Right ventricle myocardium superior (tissue), 1 donor: ENCODE data around the gene YDJC. TPM values are rescaled to one million over a fixed set of nuclear protein-coding genes. Genes with fewer than 3 reads are reported as not detected.
"Not testable (repeated sequence)": the region's sequence is repeated elsewhere in the genome, so short reads cannot be mapped to it uniquely, and the experiment has no call there.

Experiments used
- ATAC-seq: fragments of 200-7000 bp; cut with Tn5 transposase; one replicate; pipeline ENCODE4 v1.9.1; 2020; ENCODE audit warnings: mild to moderate bottlenecking; ENCODE audit not compliant: poor library complexity
- DNase-seq: peaks from one replicate; pipeline ENCODE4 v3.0.0-alpha.2; 2020
- intact Hi-C: fragments of 100-400 bp; cut with DNase I; formaldehyde crosslinking; loops from one replicate; pipeline ENCODE4 v1.11.2; 2022
- long read RNA-seq: library from polyadenylated mRNA; unstranded; transcript quantifications from one replicate; pipeline ENCODE4 v2.0.0, GENCODE V29; 2021
- total RNA-seq: library from RNA; stranded (reverse); fragmentation: NEBNext Ultra II Directional; extraction: Animal tissue kit (Norgen Biotek cat#: 25700); gene quantifications from one replicate; pipeline ENCODE4 v1.2.1, GENCODE V29; 2021
- donor health status: DM: no; HTN: yes; CAD: no; lungs with severe emphysema.

YDJC gene, protein sequence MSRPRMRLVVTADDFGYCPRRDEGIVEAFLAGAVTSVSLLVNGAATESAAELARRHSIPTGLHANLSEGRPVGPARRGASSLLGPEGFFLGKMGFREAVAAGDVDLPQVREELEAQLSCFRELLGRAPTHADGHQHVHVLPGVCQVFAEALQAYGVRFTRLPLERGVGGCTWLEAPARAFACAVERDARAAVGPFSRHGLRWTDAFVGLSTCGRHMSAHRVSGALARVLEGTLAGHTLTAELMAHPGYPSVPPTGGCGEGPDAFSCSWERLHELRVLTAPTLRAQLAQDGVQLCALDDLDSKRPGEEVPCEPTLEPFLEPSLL
- total RNA-seq: 4.5 TPM
- long read RNA-seq, partial matches to known transcripts: 1 of 14 reads
- long read RNA-seq, other reads (novel, unspliced or antisense): 4 of 14 reads

DNA sequence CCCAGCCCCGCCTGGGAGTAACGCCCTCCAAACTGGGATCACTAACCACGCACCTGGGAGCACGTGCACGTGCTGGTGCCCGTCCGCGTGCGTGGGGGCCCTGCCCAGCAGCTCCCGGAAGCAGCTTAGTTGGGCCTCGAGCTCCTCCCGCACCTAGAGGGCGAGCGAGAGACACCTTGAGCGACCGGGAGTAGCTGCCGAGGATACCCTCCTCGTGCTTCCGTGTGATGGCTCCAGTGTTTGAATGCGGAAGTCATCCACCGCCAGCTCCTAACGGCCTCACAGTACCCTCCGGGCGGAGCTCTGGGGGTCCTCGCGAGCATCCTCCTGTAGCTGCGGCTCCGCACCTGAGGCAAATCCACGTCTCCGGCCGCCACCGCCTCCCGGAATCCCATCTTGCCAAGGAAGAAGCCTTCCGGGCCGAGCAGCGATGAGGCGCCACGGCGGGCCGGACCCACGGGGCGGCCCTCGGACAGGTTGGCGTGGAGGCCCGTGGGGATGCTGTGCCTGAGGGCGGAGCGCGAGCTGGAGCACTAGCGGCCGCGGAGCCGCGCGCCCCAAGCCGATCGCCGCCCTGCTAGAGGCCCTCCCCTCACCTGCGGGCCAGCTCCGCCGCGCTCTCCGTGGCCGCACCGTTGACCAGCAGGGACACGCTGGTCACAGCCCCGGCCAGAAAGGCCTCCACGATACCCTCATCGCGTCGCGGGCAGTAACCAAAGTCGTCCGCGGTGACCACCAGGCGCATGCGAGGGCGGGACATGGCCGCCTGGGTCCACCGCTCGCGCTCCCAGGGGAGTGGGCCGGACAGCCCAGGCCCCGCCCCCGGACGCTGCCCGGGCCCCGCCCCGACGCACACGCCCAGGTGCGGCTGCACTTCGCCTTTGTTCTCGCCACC is at the start of gene YDJC:
TSS of gene YDJC (minus strand) at position 768 of the 895 bp plus-strand sequence. CDS start at position 760, 8 bp downstream.
- intact Hi-C loops: loop anchor here (5.0 kb wide), 1 partner anchor 52 kb away; no protein-coding TSS in a partner anchor
- peak; percentile 96 for DNase-seq
- peak; percentile 98 for ATAC-seq

DNA sequence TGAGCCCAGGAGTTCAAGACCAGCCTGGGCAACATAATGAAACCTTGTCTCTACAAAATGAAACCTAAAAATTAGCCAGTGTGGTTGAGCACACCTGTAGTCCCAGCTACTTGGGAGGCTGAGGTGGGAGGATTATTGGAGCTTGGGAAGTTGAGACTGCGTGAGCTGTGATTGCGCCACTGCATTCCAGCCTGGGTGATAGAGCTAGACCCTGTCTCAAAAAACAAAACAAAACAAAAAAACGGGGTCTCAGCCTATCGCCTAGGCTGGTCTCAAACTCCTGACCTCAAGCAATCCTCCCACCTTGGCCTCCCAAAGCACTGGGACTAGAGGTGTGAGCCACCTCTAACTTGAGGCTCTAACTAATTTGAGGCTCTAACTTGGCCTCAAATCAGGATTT is 49.6 kb upstream of the YDJC start:
- ATAC-seq (no peak), DNase-seq (no peak)
- intact Hi-C loops: no loop called here

DNA sequence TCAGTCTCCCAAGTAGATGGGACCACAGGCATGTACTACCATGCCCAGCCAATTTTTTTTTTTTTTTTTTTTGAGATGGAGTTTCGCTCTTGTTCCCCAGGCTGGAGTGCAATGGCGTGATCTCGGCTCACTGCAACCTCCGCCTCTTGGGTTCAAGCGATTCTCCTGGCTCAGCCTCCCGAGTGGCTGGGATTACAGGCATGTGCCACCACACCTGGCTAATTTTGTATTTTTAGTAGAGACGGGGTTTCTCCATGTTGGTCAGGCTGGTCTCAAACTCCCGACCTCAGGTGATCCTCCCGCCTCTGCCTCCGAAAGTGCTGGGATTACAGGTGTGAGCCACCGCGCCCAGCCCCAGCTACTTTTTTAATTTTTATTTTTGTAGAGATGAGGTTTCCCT is 49.0 kb upstream of the YDJC start:
- intact Hi-C loops, DNase-seq, ATAC-seq: not testable (repeated sequence)

DNA sequence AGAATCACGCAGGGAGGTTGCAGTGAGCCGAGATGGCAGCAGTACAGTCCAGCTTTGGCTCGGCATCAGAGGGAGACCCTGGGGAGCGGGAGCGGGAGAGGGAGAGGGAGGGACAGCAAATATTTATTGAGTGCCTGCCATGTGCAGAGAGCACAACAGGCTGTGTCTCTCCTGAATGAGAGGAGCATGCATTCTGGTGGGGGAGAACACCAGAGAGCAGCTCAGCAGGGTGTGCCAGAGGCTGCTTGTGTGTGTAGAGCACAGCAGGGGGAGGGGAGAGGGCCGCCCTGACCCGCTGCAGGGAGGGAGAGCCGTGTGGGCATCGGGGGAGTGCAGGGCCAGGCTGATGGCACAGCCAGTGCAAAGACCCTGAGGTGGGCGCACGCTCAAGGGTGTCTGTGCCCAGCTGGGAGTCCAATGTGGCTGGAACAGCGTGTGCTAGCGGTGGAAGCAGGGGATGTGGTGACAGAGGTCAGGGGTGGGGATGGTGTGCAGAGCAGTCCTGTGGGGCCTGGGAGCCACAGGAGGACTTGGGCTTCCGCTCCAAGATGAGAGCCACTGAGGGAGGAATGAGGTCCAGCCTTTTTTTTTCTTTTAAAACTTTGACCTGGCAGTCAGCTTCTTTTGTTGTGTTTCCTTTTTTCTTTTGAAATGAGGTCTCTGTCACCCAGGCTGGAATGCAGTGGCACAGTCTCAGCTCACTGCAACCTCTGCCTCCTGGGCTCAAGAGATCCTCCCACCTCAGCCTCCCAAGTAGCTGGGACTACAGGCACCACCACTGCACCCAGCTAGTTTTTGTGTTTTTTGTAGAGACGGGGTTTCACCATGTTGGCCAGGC is 48.0 kb upstream of the YDJC start:
- peak; percentile 32 for ATAC-seq
- intact Hi-C loops: no loop called here

DNA sequence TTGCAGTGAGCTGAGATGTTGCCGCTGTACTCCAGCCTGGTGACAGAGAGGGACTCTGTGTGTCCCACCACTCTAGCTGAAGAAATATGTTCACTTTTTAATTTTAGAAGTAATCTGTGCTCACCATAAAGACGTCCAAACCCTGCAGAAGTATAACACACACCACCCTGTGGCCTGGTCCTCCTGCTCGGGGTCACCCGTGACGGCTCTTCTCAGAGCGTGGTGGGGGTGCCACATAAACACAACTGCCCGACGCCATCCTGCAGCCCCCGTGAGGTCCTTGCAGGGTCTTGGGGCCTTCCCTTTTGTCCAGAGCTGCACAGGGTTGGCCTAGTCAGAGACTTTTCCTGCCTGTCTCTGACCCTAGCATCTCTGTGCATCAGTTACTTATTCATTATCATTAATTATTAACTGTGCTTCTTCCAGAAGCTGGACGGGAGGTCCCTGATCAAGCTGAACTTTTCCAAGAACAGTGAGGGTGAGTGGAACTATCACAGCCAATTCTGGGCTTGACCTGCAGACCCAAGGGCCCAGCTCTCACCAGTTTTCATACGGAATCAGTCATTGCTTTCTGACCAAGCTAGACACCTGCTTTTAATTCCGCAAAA is 44.9 kb upstream of the YDJC start:
- ATAC-seq (no peak), DNase-seq (no peak)
- intact Hi-C loops: no loop called here

More for the DNA sequence above, 48.0 kb upstream of the YDJC start:
- DNase-seq: peak; percentile 64

DNA sequence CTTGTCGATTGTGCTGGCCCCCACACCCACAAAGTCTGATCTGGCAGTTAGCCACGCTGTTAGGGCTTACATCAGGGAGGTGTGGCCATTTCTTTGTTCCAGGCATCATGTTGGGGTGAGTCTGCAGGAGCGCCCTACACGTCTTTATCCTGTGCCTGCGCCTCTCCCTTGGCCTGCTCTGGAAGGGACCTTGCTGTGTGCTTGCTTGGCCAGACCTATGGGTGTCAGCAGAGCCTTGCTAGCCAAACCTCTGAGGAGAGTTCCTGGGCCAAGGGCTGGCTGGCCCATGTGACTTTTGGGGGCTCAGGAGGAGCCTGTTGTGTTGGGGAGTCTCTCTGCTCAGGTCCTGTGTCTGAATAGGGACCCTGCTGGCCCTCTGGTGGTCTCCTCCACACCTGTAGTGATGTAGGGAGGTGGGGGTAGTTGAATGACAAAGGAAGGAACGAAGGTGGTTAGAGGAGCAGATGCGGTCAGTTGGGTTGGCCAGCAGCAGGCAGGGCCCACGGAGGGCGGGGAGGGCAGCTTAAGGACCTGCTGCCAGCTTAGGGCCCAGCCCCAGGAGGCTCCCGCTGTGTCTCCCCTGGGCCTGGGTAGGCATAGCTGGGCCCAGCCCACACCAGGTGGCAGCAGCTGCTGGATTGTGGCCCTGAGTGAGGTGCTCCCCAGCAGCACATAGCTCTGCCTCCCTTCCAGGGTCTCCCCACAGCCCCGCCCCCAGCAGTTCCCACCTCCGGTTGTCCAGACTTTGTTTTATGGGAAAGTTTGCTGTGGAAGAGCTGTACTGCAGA is 43.9 kb upstream of the YDJC start:
- no peak for DNase-seq
- intact Hi-C loops: no loop called here
- no peak for ATAC-seq

DNA sequence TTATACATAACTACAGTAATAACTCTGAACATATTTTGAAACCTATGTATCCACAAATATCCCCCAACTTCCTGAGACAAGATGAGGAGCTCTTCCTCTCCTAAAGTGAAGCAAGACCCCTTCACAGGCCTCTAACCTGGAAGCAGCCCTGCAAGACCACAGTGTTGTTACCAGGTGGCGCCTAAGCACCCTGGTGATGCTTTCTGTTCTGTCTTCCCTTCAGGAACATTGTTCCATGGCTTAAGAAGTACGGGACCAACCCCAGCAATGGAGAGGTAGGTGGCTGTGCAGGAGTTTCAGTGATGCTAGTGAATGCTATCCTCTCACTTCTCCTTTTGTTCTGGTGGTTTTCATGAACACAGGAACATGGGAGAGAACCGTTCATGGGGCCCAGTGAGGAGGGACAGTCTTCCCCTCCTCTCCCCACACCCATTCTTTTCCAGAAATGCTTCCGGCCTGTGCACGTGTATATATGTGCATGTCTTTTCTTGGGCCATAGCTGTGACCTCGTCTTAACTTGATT is 42.3 kb upstream of the YDJC start:
- no peak for DNase-seq
- intact Hi-C loops: no loop called here
- no peak for ATAC-seq

DNA sequence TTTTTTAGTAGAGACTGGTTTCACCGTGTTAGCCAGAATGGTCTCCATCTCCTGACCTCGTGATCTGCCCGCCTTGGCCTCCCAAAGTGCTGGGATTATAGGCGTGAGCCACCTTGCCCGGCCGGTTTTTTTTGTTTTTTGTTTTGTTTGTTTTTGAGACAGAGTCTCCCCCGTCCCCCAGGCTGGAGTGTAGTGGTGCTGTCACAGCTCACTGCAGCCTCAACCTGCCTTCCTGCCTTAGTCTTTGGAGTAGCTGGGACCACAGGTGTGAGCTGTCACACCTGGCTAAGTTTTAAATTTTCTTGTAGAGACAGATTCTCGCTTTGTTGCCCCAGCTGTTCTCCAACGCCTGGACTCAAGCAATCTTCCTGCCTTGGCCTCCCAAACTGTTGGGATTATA is 39.2 kb upstream of the YDJC start:
- DNase-seq (no peak), ATAC-seq (no peak)
- intact Hi-C loops: no loop called here

DNA sequence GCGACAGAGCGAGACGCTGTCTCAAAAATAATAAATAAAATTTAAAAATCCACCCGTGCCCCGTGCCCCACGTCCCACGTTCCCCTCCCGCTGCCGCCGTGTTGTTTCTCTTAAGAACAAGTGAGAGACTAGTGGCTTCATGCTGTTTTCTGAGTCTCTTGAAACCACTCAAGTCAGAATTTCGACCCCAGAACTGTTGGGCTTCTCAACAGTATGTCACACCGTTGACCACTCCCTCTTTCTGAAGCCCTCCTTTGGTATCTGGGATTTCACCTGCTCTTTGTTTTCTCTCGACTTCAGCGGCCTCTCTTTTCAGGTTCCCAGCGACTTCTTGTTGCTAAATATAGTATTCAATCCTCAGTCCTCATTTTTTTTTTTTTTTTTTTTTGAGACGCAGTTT is 37.0 kb upstream of the YDJC start:
- DNase-seq: no peak
- intact Hi-C loops: no loop called here
- ATAC-seq: no peak

DNA sequence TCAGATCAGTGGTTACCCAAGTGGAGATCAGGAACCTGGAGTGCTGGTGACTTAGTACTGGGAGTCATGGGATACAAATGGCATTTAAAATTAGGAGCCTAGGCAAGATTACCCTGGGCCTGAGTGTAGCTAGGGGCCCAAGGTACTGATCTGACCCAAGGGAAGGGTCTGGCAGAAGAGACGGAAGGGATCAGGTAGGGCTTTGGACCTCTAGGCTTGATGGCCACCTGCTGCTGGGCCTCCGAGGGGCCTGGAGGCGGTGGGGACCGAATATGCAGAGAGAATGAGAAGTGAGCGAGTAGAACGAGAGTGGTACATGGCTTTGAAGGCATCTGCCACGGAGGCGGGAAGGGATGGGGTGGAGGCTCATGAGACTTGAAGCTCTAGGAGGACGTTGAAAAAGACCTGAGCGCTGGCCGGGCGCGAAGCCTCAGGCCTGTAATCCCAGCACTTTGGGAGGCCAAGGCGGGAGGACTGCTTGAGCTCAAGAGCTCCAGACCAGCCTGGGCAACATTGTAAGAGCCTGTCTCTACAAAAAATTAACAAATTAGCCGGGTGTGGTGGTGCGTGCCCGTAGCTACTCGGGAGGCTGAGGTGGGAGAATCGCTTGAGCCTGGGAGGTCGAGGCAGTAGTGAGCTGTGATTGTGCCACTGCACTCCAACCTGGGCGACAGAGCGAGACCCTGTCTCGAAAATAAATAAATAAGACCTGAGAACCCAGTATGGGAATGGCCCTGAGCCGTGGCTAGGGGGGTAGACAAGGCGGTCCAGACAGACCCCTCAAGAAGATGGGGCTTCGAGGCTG is 35.4 kb upstream of the YDJC start:
- DNase-seq (no peak), ATAC-seq (no peak)
- intact Hi-C loops: no loop called here

DNA sequence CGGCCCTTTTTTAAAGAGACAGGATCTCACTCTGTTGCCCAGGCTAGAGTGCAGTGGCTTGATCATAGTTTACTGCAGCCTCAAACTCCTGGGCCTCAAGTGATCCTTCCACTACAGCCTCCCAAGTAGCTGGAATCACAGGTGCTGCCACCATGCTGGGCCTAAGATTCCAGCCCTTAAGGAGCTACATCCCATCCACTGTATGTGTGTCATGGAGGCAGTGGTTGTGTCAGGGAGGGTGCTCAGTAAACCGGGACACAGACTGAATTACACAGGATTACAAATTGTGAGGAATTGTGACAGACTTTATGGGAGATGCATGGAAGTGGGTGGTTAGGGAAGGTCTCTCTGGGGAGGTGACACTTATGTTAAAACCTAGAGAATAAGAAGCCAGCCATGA is 33.9 kb upstream of the YDJC start:
- DNase-seq: no peak
- intact Hi-C loops: no loop called here
- no peak for ATAC-seq

DNA sequence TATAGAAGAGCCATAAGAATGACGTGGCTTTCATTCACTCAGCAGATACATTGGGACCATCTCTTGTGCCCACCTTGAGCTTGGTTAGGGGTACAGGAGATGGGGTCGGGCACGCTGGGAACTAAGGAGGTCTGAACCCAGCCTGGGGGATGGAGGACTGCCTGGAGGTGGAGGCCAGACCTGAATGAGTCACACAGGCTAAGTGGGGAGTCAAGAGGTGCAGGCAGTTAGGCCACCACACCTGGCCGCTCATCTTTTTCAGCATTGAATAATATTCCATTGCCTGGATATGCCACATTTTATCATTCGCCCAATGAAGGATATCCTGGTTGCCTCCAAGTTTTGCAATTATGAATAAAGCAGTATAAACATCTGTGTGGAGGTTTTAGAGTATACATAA is 32.2 kb upstream of the YDJC start:
- intact Hi-C loops: no loop called here
- ATAC-seq (no peak), DNase-seq (no peak)

DNA sequence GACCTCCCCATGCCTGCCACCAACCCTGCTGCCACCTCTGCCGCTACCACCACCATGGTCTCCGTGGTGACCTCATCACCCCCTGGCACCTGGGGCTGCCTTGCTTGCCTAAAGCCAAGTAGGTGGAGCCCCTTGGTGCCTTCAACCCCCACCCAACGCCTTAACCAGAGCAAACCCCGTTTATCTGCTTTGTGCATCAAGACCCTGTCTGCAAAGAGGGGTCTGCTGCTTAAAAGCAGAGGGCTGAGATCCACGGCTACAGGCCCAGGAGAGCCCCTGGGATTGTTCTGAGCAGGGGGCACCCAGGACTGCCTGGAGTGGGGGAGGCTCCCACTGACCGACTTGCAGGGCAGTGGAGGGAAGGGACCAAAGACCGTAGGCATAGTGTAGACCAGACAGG is 31.1 kb upstream of the YDJC start:
- intact Hi-C loops: no loop called here
- DNase-seq (no peak), ATAC-seq (no peak)

DNA sequence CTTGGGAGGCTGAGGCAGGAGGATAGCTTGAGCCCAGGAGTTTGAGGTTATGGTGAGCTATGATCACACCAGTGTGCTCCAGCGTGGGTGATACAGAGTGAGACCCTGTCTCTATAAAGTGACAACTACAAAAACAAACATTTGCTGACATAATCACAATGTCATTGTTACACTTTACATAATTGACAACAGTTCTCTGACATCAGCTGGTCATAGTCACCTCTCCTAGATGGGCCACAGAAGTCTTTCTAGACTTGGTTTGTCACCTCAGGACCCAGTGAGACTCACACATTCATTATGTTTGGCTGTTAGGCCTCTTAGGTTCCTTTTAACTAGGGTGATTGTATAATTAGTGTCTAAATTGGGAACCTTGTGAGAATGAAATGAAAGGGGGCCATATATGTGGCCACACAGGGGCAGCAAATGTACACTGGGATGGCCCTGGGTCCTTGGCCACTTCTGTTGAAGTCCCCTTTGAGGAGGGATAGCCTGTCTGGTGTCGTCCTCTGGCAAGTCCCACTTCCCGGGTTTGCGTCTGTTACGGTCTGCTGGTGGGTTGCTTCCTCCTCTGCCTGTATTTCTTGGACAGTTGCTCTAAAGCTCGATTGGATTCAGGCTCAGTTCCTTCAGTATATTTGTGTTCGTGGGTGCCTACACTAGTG is 30.2 kb upstream of the YDJC start:
- intact Hi-C loops: no loop called here
- DNase-seq (no peak), ATAC-seq (no peak)

DNA sequence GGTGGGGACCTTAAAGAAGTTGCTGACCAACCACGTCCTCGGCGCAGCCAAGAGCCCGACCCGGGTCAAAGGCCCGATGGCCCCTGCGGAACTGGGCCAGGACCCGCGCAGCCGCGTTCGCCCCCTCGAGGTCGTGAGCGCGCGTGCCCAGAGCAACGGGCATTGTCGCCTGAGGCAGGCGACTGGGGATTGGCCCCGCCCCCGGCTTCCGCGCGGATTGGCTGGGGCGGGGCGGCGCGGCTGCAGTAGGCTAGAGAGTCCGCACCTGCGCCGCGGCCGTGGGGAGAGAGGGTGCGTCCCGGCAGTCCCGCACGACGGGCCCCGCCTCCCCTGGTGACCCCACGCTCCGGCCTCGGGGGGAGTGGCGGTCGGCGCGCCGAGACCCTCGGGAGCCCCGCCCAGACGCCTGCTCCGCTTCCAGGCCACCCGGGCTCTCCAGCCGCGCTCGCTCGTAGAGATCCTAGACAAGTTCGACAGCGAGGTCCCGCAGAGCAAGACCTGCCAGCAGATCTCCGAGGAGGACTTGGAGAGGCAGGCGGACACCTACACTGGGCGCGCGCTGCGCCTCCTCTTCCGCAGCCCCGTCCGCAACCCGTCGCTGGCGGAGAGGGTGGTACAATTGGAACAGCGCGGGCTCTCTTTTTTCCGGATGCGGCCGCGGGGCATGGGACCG is 27.7 kb upstream of the YDJC start:
- intact Hi-C loops: no loop called here
- peak; percentile 93 for ATAC-seq
- DNase-seq: peak; percentile 87

DNA sequence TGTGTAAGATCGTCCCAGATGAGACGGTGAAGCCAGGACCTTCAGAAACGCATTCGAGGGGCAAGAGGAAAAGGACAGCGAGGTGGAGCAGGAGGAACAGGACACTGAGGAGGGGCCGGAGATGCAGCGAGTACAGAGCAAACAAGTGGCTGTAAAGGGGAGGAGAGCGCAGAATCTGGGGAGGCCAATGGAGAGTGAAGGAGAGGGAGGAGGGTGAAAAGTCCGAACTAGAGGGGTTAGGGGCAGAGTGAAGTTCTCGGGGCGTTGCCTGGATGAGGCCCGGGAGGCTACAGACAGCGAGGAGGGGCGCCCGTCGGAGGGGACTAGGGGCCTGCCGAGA is 27.2 kb upstream of the YDJC start:
- intact Hi-C loops: no loop called here
- DNase-seq: no peak
- ATAC-seq: no peak
